SK-N-SH treated with all-trans-retinoic acid at 6 μM for 48 hours (cell line): ENCODE data around the gene PRKG1.

Experiments used
- ARNTL ChIP-seq: fragments of 450-650 bp; formaldehyde crosslinking; IDR thresholded peaks from 2 replicates; pipeline ENCODE4 v1.5.0; 2020; ENCODE audit warnings: low read depth, mild to moderate bottlenecking, moderate library complexity, borderline replicate concordance
- BACH2 ChIP-seq: fragments of 250-450 bp; sonication (Bioruptor Pico); IDR thresholded peaks from 2 replicates; pipeline ENCODE4 v1.9.0; 2021; ENCODE audit warnings: mild to moderate bottlenecking, borderline replicate concordance
- ESRRG ChIP-seq: fragments of 250-450 bp; sonication (Bioruptor Pico); IDR thresholded peaks from 2 replicates; pipeline ENCODE4 v1.6.1; 2021; ENCODE audit warnings: mild to moderate bottlenecking
- RARB ChIP-seq: fragments of 250-450 bp; sonication (Bioruptor Pico); IDR thresholded peaks from 2 replicates; pipeline ENCODE4 v1.8.0; 2021; ENCODE audit warnings: mild to moderate bottlenecking, moderate library complexity
- ZFP30 ChIP-seq: fragments of 450-650 bp; formaldehyde crosslinking; IDR thresholded peaks from 2 replicates; pipeline ENCODE4 v1.5.0; 2022; ENCODE audit warnings: mild to moderate bottlenecking, moderate library complexity
- TF ChIP-seq, protein P1 (sequence below): fragments of 250-450 bp; sonication (Bioruptor Pico); IDR thresholded peaks from 2 replicates; pipeline ENCODE4 v1.8.0; 2021; ENCODE audit warnings: low read depth, mild to moderate bottlenecking, moderate library complexity, borderline replicate concordance
- TF ChIP-seq, protein P2 (sequence below): fragments of 250-450 bp; sonication (Bioruptor Pico); IDR thresholded peaks from 2 replicates; pipeline ENCODE4 v1.5.1; 2020; ENCODE audit warnings: low read depth, mild to moderate bottlenecking, moderate library complexity
- TF ChIP-seq, protein P3 (sequence below): fragments of 250-450 bp; sonication (Bioruptor Pico); IDR thresholded peaks from 2 replicates; pipeline ENCODE4 v1.5.0; 2020; ENCODE audit warnings: mild to moderate bottlenecking, moderate library complexity

DNA sequence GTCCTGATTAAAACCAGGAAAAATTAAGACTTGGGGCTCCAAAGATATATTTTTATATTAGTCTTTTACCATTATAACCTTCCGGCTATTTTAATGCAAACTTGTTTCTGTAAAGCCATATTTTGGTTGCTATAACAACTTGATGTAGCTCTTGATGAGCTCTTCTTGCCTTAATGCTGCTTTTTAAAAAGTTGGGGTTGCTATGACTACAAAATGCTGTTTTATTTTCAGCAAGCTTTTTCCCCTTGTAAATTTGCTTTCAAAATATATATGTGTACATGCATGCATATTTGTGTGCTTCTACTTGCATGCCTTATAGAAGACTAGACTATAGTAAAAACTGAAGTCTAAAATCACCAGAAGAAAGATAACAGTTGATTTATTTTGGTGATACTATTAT is 525.4 kb downstream of the PRKG1 start:
- TF ChIP-seq RARB (CRISPR knock-in tag) = no peak
- TF ChIP-seq BACH2 (CRISPR knock-in tag) = no peak
- no peak for TF ChIP-seq ZFP30 (CRISPR knock-in tag)
- TF ChIP-seq ARNTL (CRISPR knock-in tag) = no peak
- TF ChIP-seq, protein P1, sequence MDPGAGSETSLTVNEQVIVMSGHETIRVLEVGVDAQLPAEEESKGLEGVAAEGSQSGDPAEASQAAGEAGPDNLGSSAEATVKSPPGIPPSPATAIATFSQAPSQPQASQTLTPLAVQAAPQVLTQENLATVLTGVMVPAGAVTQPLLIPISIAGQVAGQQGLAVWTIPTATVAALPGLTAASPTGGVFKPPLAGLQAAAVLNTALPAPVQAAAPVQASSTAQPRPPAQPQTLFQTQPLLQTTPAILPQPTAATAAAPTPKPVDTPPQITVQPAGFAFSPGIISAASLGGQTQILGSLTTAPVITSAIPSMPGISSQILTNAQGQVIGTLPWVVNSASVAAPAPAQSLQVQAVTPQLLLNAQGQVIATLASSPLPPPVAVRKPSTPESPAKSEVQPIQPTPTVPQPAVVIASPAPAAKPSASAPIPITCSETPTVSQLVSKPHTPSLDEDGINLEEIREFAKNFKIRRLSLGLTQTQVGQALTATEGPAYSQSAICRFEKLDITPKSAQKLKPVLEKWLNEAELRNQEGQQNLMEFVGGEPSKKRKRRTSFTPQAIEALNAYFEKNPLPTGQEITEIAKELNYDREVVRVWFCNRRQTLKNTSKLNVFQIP = no peak
- no peak for TF ChIP-seq ESRRG (CRISPR knock-in tag)
- TF ChIP-seq, protein P2, sequence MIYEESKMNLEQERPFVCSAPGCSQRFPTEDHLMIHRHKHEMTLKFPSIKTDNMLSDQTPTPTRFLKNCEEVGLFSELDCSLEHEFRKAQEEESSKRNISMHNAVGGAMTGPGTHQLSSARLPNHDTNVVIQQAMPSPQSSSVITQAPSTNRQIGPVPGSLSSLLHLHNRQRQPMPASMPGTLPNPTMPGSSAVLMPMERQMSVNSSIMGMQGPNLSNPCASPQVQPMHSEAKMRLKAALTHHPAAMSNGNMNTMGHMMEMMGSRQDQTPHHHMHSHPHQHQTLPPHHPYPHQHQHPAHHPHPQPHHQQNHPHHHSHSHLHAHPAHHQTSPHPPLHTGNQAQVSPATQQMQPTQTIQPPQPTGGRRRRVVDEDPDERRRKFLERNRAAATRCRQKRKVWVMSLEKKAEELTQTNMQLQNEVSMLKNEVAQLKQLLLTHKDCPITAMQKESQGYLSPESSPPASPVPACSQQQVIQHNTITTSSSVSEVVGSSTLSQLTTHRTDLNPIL = no peak
- TF ChIP-seq, protein P3, sequence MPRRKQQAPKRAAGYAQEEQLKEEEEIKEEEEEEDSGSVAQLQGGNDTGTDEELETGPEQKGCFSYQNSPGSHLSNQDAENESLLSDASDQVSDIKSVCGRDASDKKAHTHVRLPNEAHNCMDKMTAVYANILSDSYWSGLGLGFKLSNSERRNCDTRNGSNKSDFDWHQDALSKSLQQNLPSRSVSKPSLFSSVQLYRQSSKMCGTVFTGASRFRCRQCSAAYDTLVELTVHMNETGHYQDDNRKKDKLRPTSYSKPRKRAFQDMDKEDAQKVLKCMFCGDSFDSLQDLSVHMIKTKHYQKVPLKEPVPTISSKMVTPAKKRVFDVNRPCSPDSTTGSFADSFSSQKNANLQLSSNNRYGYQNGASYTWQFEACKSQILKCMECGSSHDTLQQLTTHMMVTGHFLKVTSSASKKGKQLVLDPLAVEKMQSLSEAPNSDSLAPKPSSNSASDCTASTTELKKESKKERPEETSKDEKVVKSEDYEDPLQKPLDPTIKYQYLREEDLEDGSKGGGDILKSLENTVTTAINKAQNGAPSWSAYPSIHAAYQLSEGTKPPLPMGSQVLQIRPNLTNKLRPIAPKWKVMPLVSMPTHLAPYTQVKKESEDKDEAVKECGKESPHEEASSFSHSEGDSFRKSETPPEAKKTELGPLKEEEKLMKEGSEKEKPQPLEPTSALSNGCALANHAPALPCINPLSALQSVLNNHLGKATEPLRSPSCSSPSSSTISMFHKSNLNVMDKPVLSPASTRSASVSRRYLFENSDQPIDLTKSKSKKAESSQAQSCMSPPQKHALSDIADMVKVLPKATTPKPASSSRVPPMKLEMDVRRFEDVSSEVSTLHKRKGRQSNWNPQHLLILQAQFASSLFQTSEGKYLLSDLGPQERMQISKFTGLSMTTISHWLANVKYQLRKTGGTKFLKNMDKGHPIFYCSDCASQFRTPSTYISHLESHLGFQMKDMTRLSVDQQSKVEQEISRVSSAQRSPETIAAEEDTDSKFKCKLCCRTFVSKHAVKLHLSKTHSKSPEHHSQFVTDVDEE = no peak
